ENCODE data around the gene DEAF1.

The DEAF1 gene

DNA sequence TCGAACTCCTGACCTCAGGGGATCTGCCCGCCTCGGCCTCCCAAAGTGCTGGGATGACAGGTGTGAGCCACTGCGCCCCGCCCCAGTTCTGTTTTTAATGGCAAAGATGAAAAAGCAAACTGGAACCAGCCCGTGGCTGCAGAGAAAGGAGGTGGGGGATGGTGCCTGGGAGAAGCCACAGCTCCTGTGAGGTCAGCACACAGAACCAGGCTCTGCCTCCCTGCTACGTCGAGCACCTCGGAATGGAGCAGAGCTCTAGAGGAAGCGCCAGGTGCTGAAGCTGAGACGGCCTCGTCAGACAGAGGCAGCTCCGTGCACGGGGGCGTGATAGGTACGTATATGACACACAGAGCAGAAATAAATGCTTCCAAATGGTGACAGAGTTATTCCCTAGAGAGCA, 49.5 kb downstream of the DEAF1 start:
- no peak for DNase-seq (ENCODE audit: low spot score)

GRCh38 chr11:643849-644738, 50.9 kb downstream of the DEAF1 start:
- no peak for DNase-seq (ENCODE audit: low spot score)

DNA sequence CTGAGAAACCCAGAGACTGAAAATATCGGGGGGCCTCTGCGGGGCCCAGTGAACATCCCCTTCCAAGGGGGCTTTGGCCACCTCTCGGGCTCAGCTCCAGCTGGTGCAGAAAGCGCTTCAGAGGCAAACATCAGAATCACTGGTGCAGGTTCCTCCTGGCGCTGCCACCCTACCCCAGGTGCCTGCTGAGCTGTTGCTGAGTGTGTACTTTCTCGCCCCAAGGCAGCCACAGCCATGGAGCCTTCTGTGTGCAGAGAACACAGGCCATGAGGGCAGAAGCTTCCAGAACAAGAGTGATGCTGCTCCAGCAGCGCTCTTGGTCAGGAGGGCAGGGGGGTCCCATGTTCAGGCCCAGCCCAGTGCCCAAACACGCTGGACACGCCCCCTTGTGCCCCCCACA, 51.7 kb downstream of the DEAF1 start:
- no peak for DNase-seq (ENCODE audit: low spot score)

- DNase-seq (ENCODE audit: low spot score): no peak
Measured at GRCh38 chr11:641806-642370, 53.1 kb downstream of the DEAF1 start.

DNA sequence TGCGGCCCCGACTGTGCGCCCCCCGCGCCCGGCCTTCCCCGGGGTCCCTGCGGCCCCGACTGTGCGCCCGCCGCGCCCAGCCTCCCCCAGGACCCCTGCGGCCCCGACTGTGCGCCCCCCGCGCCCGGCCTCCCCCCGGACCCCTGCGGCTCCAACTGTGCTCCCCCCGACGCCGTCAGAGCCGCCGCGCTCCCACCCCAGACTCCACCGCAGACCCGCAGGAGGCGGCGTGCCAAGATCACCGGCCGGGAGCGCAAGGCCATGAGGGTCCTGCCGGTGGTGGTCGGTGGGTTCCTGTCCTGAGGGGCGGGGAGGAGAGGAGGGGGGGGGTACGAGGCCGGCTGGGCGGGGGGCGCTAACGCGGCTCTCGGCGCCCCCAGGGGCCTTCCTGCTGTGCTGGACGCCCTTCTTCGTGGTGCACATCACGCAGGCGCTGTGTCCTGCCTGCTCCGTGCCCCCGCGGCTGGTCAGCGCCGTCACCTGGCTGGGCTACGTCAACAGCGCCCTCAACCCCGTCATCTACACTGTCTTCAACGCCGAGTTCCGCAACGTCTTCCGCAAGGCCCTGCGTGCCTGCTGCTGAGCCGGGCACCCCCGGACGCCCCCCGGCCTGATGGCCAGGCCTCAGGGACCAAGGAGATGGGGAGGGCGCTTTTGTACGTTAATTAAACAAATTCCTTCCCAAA, 54.9 kb downstream of the DEAF1 start:
- DNase-seq (ENCODE audit: low spot score): no peak

- no peak for DNase-seq (ENCODE audit: low spot score)
Measured at GRCh38 chr11:639332-639955, 55.6 kb downstream of the DEAF1 start.

GRCh38 chr11:638631-639331, 56.2 kb downstream of the DEAF1 start:
- DNase-seq (ENCODE audit: low spot score): no peak

- no peak for DNase-seq (ENCODE audit: low spot score)
Measured at GRCh38 chr11:637593-638521, 57.2 kb downstream of the DEAF1 start.

- DNase-seq (ENCODE audit: low spot score): no peak
Measured at GRCh38 chr11:637333-637592, 57.8 kb downstream of the DEAF1 start.

GRCh38 chr11:636511-637332, 58.3 kb downstream of the DEAF1 start, which contains the start of gene DRD4:
Gene DRD4, plus strand, starts transcription at chr11:637269. Its CDS starts 36 bp downstream, at chr11:637305.
- no peak for DNase-seq (ENCODE audit: low spot score)

GRCh38 chr11:635945-636510, 59.0 kb downstream of the DEAF1 start:
- DNase-seq (ENCODE audit: low spot score): no peak

DNA sequence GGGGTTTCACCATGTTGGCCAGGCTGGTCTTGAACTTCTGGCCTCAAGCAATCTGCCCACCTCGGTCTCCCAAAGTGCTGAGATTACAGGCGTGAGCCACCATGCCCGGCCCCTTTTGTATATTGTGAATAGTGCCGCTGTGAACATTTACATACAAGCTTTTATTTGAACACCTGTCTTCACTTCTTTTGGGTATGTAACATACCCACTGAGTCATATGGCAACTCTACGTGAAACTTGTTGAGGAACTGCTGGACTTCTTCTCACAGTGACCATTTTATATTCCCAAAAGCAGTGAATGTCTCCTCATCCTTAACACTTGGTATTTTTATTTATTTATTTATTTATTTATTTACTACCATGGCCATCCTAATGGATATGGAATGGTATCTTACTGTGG, 64.2 kb downstream of the DEAF1 start:
- no peak for DNase-seq (ENCODE audit: low spot score)

GRCh38 chr11:629237-629583, 65.8 kb downstream of the DEAF1 start:
- peak; percentile 9 for DNase-seq (ENCODE audit: low spot score)

GRCh38 chr11:628056-628455, 67.0 kb downstream of the DEAF1 start:
- DNase-seq (ENCODE audit: low spot score): no peak

DNA sequence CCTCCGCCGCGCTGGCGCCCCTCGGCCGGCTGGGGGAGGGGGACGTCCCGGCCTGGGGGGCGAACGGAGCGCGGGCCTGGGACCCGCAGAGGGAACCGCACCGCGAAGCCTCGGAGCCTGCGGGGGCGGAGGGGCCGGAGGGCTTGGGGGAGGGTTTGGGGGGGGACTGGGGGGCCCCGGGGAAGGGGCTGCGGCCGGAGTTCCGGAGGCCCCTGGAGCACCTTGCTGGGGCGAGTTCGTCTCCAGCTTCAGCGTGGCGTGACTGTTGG, 67.8 kb downstream of the DEAF1 start:
- no peak for DNase-seq (ENCODE audit: low spot score)

DNA sequence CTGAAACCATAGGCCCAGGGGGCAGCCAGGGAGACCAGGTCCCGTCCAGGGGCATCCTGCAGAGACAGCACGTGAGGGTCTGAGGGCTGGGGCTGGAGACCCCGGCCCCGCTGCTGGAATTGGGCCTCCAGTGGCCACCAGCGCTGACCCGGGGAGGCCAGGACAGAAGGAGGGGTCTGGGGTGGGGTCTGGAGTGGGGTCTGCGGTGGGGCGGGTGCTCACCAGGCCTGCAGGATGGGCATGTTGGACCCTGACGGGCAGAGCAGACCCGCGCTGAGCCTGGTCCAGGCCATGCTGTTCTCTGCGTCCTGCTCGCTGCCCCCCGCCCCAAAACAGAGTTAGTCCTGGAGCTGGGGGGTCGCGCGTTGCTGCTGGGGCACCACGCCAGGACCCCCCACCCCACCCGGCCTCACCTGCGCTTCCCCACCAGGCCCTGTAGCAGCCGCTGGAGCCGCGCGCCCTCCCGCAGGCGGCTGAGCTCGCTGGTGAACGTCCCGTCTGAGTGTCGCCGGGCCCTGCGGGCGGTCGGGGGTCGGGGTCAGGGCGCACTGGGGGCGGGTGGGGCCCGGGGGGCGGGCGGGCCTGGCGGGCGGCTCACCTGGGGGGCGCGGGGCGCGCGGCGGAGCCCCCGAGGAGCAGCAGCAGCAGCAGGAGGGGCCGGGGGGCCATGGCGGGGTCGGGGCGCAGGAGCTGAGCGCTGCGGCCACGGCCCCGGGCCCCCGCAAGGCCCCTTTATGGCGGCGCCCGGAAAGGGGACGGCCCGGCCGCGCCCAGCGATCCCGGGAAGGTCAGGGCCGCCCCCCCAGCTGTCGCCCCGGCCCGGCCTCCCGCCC, 68.3 kb downstream of the DEAF1 start, which contains the start of gene SCT:
SCT (minus strand) TSS at position 707 of the 833 bp plus-strand sequence; CDS start at position 669, 38 bp downstream.
- DNase-seq (ENCODE audit: low spot score): no peak

DNA sequence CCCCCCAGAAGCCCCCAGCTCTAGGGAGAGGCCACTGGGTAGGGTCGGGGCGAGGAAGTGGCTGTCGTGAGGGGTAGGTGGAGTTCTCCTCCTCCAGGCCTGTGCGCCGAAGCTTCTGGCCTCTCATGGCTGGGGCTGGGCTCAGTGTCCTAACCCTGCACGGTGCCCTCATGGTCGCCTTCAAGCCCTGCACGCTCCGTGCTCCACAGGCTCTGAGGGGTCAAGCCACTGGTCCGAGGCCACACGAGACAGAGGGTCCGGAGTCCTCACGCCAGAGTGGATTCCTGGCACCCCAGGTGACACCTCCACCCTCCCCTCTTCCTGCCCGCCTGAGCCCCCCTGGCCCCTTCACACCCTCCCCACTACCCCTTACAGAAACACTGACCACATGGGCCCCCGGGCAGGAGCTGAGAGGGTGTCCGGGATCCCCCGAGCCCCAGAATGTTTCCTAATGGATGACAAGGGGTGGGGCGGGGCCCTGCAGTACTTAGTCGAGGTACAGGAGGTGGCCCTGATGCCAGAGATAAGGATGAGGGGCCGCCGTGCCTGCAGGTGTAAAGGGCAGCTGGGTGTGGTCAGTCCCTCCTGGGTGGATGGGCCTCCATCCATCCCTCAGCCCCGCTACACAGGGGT, 69.3 kb downstream of the DEAF1 start:
- no peak for DNase-seq (ENCODE audit: low spot score)

All from CD4-positive, alpha-beta T cell treated with Interleukin-15 for 4 hours (primary cell).